K562 (cell line): Measurements from ENCODE around the gene CRTC3. TPM values are rescaled to one million over a fixed set of nuclear protein-coding genes. Genes with fewer than 3 reads are reported as not detected.

ENCODE experiments used
- CTBP1 ChIP-seq: fragments of 450-650 bp; IDR thresholded peaks from 2 replicates; pipeline ENCODE4 v1.6.1; 2016; ENCODE audit warnings: borderline replicate concordance
- DIDO1 ChIP-seq: fragments of 450-650 bp; IDR thresholded peaks from 2 replicates; pipeline ENCODE4 v1.6.1; 2016; ENCODE audit warnings: low read depth, missing biosample characterization, missing genetic modification characterization
- DMBX1 ChIP-seq: fragments of 250-450 bp; sonication (Bioruptor Pico); IDR thresholded peaks from 2 replicates; pipeline ENCODE4 v1.8.0; 2022; ENCODE audit warnings: inconsistent platforms, mild to moderate bottlenecking, moderate library complexity, borderline replicate concordance
- ELF1 ChIP-seq: fragments of 200-800 bp; sonication (Bioruptor generic); IDR thresholded peaks from 2 replicates; pipeline ENCODE4 v1.6.1; 2016; ENCODE audit warnings: missing genetic modification characterization, missing compliant biosample characterization
- ETS2 ChIP-seq: IDR thresholded peaks from 2 replicates; pipeline ENCODE4 v1.6.1; 2016; ENCODE audit warnings: borderline replicate concordance, missing genetic modification characterization, mild to moderate bottlenecking, moderate library complexity, missing compliant biosample characterization; ENCODE audit not compliant: poor library complexity, severe bottlenecking
- HDAC1 ChIP-seq, 2 experiments: fragments of 450-650 bp; IDR thresholded peaks; 2 replicates each; pipeline ENCODE4 v1.6.1; 2016 to 2017; ENCODE audit warnings: inconsistent platforms in 1 of 2, mild to moderate bottlenecking in 1 of 2, moderate library complexity in 1 of 2
- L3MBTL2 ChIP-seq: fragments of 450-650 bp; IDR thresholded peaks from 2 replicates; pipeline ENCODE4 v1.6.1; 2016; ENCODE audit warnings: mild to moderate bottlenecking, moderate library complexity
- NCOA6 ChIP-seq: fragments of 450-650 bp; IDR thresholded peaks from 2 replicates; pipeline ENCODE4 v1.6.1; 2017; ENCODE audit warnings: mild to moderate bottlenecking
- SIRT6 ChIP-seq: IDR thresholded peaks from one replicate; pipeline ENCODE4 v1.6.1; 2012; ENCODE audit warnings: low read depth, mild to moderate bottlenecking, control low read depth, inconsistent platforms, low read length, moderate library complexity
- SMC3 ChIP-seq: conservative IDR thresholded peaks from 2 replicates; pipeline ENCODE4 v1.6.1; 2011; ENCODE audit warnings: low read depth, low read length, improper control_type of control experiment; ENCODE audit not compliant: insufficient read depth
- STAG1 ChIP-seq: sonication (generic); formaldehyde crosslinking; IDR thresholded peaks from 2 replicates; pipeline ENCODE4 v1.5.0; 2020; ENCODE audit warnings: missing genetic modification reagents, borderline replicate concordance
- ZEB2 ChIP-seq: fragments of 450-650 bp; IDR thresholded peaks from 2 replicates; pipeline ENCODE4 v1.6.1; 2016
- ZFP36 ChIP-seq: fragments of 150-350 bp; IDR thresholded peaks from 2 replicates; pipeline ENCODE4 v1.6.1; 2018; ENCODE audit warnings: low read length, low read depth; ENCODE audit not compliant: partially characterized antibody
- ZNF507 ChIP-seq: conservative IDR thresholded peaks from 2 replicates; pipeline ENCODE4 v1.6.1; 2017; ENCODE audit warnings: missing genetic modification characterization, missing compliant biosample characterization
- polyA plus RNA-seq, 8 experiments: library from polyadenylated mRNA; depleted of rRNA in 4 of 8; stranded (reverse) in 5 of 8; unstranded in 3 of 8; fragments of >200 nt; fragmentation: Nextera tagmentation in 2 of 8; fragmentation: Illumina TruSeq in 1 of 8; extraction: Ambion mirVana in 2 of 8; extraction: Trizol in 1 of 8; gene quantifications; 2 replicates each; pipeline versions ENCODE4 v1.2.1 to v1.2.3, GENCODE V29; 2011 to 2014; ENCODE audit warnings: inconsistent platforms in 1 of 8, missing spikeins in 1 of 8
- total RNA-seq, 7 experiments: library from RNA; depleted of rRNA in 6 of 7; stranded (reverse); fragments of >200 nt in 6 of 7; fragmentation: Illumina TruSeq in 2 of 7; extraction: Trizol in 2 of 7; gene quantifications; 2 replicates each; pipeline versions ENCODE4 v1.2.1 to v1.2.3, GENCODE V29; 2011 to 2021; ENCODE audit warnings: low replicate concordance in 1 of 7
- TF ChIP-seq, protein P1 (sequence below): fragments of 450-650 bp; formaldehyde crosslinking; IDR thresholded peaks from 2 replicates; pipeline ENCODE4 v1.4.0; 2020; ENCODE audit warnings: mild to moderate bottlenecking, moderate library complexity
- TF ChIP-seq, protein P2 (sequence below): sonication (generic); formaldehyde crosslinking; IDR thresholded peaks from 2 replicates; pipeline ENCODE4 v1.4.0; 2020; ENCODE audit warnings: mild to moderate bottlenecking, missing genetic modification reagents
- TF ChIP-seq, protein P3 (sequence below): fragments of 250-450 bp; sonication (Bioruptor Pico); IDR thresholded peaks from 2 replicates; pipeline ENCODE4 v1.4.0; 2020; ENCODE audit warnings: mild to moderate bottlenecking
- TF ChIP-seq, protein P4 (sequence below), 2 experiments: IDR thresholded peaks; 2 replicates each; pipeline ENCODE4 v1.6.1; 2012; ENCODE audit warnings: improper control_type of control experiment in 2 of 2, low read depth in 2 of 2, low read length in 2 of 2, borderline replicate concordance in 1 of 2
- TF ChIP-seq, protein P5 (sequence below): fragments of 450-650 bp; IDR thresholded peaks from 2 replicates; pipeline ENCODE4 v1.6.1; 2016

The CRTC3 gene
- total and polyA plus RNA-seq, 9 of the 15 experiments (the other 6 are each of a cell fraction or from before 2014, with no cell fraction given), result 1.2 to 19.0 (median 11.6) TPM

DNA sequence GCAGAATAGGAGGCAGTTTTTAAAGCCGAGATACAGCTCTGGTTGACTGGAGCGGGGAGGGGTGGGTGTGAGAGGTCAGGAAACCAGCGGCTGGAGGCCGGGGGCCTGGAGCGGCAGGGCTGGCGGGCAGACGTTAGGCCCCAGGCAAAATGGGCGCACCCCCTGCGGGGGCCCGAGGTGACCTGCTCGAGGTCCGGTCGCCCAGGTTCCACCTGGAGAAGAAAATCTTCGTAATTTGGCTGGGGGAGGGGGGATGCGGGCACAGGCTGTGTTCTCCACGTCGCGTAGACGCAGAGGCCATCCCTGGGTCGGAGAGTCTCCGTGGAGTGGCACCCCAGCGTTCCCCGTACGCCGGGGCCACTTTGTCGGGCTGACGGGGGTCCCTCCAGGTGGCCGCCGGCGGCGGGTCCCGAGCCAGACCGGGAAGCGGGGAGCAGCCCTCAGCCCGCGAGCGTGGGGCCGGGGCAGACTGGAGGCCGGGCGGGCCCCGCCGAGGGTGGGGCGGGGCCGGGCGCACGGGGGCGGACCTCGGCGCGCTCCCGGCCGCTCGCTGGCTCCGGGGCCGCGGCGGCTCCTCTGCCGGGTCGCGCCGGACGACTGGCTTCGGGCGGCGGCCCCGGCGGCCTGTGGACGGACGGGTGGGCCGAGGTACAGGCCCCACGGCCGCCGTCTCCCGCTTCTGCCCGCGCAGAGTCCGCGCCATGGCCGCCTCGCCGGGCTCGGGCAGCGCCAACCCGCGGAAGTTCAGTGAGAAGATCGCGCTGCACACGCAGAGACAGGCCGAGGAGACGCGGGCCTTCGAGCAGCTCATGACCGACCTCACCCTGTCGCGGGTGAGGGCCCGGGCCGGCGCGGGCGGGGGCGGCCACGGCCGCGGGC lies at the start of gene CRTC3 (continued):
- TF ChIP-seq, protein P1, sequence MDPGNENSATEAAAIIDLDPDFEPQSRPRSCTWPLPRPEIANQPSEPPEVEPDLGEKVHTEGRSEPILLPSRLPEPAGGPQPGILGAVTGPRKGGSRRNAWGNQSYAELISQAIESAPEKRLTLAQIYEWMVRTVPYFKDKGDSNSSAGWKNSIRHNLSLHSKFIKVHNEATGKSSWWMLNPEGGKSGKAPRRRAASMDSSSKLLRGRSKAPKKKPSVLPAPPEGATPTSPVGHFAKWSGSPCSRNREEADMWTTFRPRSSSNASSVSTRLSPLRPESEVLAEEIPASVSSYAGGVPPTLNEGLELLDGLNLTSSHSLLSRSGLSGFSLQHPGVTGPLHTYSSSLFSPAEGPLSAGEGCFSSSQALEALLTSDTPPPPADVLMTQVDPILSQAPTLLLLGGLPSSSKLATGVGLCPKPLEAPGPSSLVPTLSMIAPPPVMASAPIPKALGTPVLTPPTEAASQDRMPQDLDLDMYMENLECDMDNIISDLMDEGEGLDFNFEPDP, result no peak
- TF ChIP-seq, protein P2, sequence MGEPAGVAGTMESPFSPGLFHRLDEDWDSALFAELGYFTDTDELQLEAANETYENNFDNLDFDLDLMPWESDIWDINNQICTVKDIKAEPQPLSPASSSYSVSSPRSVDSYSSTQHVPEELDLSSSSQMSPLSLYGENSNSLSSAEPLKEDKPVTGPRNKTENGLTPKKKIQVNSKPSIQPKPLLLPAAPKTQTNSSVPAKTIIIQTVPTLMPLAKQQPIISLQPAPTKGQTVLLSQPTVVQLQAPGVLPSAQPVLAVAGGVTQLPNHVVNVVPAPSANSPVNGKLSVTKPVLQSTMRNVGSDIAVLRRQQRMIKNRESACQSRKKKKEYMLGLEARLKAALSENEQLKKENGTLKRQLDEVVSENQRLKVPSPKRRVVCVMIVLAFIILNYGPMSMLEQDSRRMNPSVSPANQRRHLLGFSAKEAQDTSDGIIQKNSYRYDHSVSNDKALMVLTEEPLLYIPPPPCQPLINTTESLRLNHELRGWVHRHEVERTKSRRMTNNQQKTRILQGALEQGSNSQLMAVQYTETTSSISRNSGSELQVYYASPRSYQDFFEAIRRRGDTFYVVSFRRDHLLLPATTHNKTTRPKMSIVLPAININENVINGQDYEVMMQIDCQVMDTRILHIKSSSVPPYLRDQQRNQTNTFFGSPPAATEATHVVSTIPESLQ (CRISPR knock-in tag), result no peak
- TF ChIP-seq SMC3, result no peak
- TF ChIP-seq HDAC1 (IDR thresholded peaks at IDR 0.05), result no peak
- TF ChIP-seq L3MBTL2, result peak; percentile 66; the same call in 1 of the 2 replicates
- no peak for TF ChIP-seq DMBX1 (CRISPR knock-in tag)
- TF ChIP-seq DIDO1 (tag), result no peak
- peak; percentile 61; the same call in 1 of the 2 replicates for TF ChIP-seq CTBP1
- peak; percentile 61; the same call in 1 of the 2 replicates for TF ChIP-seq NCOA6
- TF ChIP-seq ZFP36, result no peak
- TF ChIP-seq ETS2, result no peak
- no peak for TF ChIP-seq ELF1 (tag)
- TF ChIP-seq, protein P3, sequence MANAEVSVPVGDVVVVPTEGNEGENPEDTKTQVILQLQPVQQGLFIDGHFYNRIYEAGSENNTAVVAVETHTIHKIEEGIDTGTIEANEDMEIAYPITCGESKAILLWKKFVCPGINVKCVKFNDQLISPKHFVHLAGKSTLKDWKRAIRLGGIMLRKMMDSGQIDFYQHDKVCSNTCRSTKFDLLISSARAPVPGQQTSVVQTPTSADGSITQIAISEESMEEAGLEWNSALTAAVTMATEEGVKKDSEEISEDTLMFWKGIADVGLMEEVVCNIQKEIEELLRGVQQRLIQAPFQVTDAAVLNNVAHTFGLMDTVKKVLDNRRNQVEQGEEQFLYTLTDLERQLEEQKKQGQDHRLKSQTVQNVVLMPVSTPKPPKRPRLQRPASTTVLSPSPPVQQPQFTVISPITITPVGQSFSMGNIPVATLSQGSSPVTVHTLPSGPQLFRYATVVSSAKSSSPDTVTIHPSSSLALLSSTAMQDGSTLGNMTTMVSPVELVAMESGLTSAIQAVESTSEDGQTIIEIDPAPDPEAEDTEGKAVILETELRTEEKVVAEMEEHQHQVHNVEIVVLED (CRISPR knock-in tag), result no peak
- TF ChIP-seq, protein P4, sequence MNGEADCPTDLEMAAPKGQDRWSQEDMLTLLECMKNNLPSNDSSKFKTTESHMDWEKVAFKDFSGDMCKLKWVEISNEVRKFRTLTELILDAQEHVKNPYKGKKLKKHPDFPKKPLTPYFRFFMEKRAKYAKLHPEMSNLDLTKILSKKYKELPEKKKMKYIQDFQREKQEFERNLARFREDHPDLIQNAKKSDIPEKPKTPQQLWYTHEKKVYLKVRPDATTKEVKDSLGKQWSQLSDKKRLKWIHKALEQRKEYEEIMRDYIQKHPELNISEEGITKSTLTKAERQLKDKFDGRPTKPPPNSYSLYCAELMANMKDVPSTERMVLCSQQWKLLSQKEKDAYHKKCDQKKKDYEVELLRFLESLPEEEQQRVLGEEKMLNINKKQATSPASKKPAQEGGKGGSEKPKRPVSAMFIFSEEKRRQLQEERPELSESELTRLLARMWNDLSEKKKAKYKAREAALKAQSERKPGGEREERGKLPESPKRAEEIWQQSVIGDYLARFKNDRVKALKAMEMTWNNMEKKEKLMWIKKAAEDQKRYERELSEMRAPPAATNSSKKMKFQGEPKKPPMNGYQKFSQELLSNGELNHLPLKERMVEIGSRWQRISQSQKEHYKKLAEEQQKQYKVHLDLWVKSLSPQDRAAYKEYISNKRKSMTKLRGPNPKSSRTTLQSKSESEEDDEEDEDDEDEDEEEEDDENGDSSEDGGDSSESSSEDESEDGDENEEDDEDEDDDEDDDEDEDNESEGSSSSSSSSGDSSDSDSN (IDR thresholded peaks at IDR 0.05; ENCODE audit: borderline replicate concordance in 1 of 2, low read depth in 2 of 2, low read length in 2 of 2), result no peak; a peak in 1 of 4 replicates
- no peak for TF ChIP-seq ZNF507
- TF ChIP-seq SIRT6, result no peak
- no peak for TF ChIP-seq ZEB2
- TF ChIP-seq STAG1 (CRISPR knock-in tag), result no peak
- TF ChIP-seq, protein P5, sequence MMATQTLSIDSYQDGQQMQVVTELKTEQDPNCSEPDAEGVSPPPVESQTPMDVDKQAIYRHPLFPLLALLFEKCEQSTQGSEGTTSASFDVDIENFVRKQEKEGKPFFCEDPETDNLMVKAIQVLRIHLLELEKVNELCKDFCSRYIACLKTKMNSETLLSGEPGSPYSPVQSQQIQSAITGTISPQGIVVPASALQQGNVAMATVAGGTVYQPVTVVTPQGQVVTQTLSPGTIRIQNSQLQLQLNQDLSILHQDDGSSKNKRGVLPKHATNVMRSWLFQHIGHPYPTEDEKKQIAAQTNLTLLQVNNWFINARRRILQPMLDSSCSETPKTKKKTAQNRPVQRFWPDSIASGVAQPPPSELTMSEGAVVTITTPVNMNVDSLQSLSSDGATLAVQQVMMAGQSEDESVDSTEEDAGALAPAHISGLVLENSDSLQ, result no peak
